Thoracic aorta (tissue), 2 donors: ENCODE measurements around the gene FRAT2. TPM values are rescaled to one million over a fixed set of nuclear protein-coding genes. Genes with fewer than 3 reads are reported as not detected.

Experiments used
- ATAC-seq: fragments of 150-250 bp; one replicate; pipeline ENCODE4 v1.8.0; 2017; ENCODE audit warnings: low read depth; ENCODE audit not compliant: insufficient number of reproducible peaks, low FRiP score
- DNase-seq: peaks from one replicate; pipeline ENCODE4 v3.0.0-alpha.2; 2020; ENCODE audit warnings: low spot score
- H3K27ac ChIP-seq, 2 donors: fragments of 200-600 bp; sonication (generic); 1 replicate in 1 of 2; 2 replicates in 1 of 2; pipeline ENCODE4 v1.5.1; 2016; ENCODE audit warnings: mild to moderate bottlenecking in 2 of 2, moderate library complexity in 2 of 2
- H3K27me3 ChIP-seq: fragments of 200-600 bp; sonication (generic); replicated peaks from 2 replicates; pipeline ENCODE4 v1.6.0; 2016; ENCODE audit warnings: mild to moderate bottlenecking; ENCODE audit not compliant: insufficient read depth
- H3K36me3 ChIP-seq: fragments of 200-600 bp; sonication (generic); one replicate; pipeline ENCODE4 v1.5.1; 2016
- H3K4me1 ChIP-seq, 2 donors: fragments of 200-600 bp; sonication (generic); 1 replicate in 1 of 2; 2 replicates in 1 of 2; pipeline versions ENCODE4 v1.5.1 to v1.6.0; 2016; ENCODE audit warnings: low read depth in 2 of 2, mild to moderate bottlenecking in 1 of 2; ENCODE audit not compliant: control insufficient read depth in 1 of 2
- H3K4me3 ChIP-seq: fragments of 200-600 bp; sonication (generic); 2 replicates; pipeline ENCODE4 v1.5.1; 2016; ENCODE audit warnings: mild to moderate bottlenecking
- H3K9me3 ChIP-seq: fragments of 200-600 bp; sonication (generic); 2 replicates; pipeline ENCODE4 v1.5.1; 2016
- total RNA-seq, 2 donors: library from RNA; depleted of rRNA; stranded (reverse); fragments of >200 nt; gene quantifications; one replicate each; pipeline versions ENCODE4 v1.1.0 to v1.2.3, GENCODE V29; 2016
- TF ChIP-seq, protein P1 (sequence below): fragments of 200-600 bp; sonication (generic); IDR thresholded peaks from one replicate; pipeline ENCODE4 v1.5.1; 2019; ENCODE audit warnings: antibody characterized with exemption

Gene FRAT2
- total RNA-seq: 10 to 100 TPM in 1 of 2 donors, 1 to 10 TPM in 1; 8.3 to 15.0 TPM

GRCh38 chr10:97334370-97335175, at the start of gene FRAT2:
TSS of gene FRAT2 (minus strand) at chr10:97334729. CDS start at chr10:97334572, 157 bp downstream.
- ATAC-seq: peak; percentile 85
- TF ChIP-seq, protein P1, sequence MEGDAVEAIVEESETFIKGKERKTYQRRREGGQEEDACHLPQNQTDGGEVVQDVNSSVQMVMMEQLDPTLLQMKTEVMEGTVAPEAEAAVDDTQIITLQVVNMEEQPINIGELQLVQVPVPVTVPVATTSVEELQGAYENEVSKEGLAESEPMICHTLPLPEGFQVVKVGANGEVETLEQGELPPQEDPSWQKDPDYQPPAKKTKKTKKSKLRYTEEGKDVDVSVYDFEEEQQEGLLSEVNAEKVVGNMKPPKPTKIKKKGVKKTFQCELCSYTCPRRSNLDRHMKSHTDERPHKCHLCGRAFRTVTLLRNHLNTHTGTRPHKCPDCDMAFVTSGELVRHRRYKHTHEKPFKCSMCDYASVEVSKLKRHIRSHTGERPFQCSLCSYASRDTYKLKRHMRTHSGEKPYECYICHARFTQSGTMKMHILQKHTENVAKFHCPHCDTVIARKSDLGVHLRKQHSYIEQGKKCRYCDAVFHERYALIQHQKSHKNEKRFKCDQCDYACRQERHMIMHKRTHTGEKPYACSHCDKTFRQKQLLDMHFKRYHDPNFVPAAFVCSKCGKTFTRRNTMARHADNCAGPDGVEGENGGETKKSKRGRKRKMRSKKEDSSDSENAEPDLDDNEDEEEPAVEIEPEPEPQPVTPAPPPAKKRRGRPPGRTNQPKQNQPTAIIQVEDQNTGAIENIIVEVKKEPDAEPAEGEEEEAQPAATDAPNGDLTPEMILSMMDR: no peak
- no peaks in the 10 kb centered on the region for H3K27me3 ChIP-seq
- H3K9me3 ChIP-seq: no peaks in the 10 kb centered on the region
- H3K4me1 ChIP-seq: peaks cover 30 to 40% of the 10 kb centered on the region in 2 donors
- peak within 1 kb of the TSS; percentile 79 to 88 for H3K27ac ChIP-seq
- DNase-seq: peak; percentile 58
- no peaks in the 10 kb centered on the region for H3K36me3 ChIP-seq
- H3K4me3 ChIP-seq: peak within 1 kb of the TSS; percentile 85

- H3K4me1 ChIP-seq: no peaks in the 10 kb centered on the region
- no peak for DNase-seq
- peaks cover 20% of the 10 kb centered on the region for H3K36me3 ChIP-seq
- no peak overlapping the region for H3K4me3 ChIP-seq
- ATAC-seq: no peak
- no peaks in the 10 kb centered on the region for H3K27me3 ChIP-seq
- H3K27ac ChIP-seq: no peak overlapping the region
- TF ChIP-seq, protein P1: no peak
- H3K9me3 ChIP-seq: no peaks in the 10 kb centered on the region
Observed at GRCh38 chr10:97384156-97384555, 49.6 kb upstream of the FRAT2 start.

- Histone ChIP-seq H3K27me3 (no peaks in the 10 kb centered on the region), H3K27ac (no peak overlapping the region), H3K4me3 (no peak overlapping the region), H3K36me3 (peaks cover 20% of the 10 kb centered on the region), H3K9me3 (no peaks in the 10 kb centered on the region), H3K4me1 (no peaks in the 10 kb centered on the region)
- TF ChIP-seq, protein P1: no peak
- DNase-seq (no peak), ATAC-seq (no peak)
Observed at GRCh38 chr10:97383159-97383558, 48.6 kb upstream of the FRAT2 start.

GRCh38 chr10:97381626-97382025, 47.1 kb upstream of the FRAT2 start:
- TF ChIP-seq, protein P1: no peak
- no peaks in the 10 kb centered on the region for H3K27me3 ChIP-seq
- ATAC-seq: no peak

GRCh38 chr10:97380516-97380915, 46.0 kb upstream of the FRAT2 start:
- ATAC-seq (no peak), DNase-seq (no peak)
- H3K27ac ChIP-seq: no peak overlapping the region
- H3K4me1 ChIP-seq: no peaks in the 10 kb centered on the region
- no peaks in the 10 kb centered on the region for H3K9me3 ChIP-seq
- TF ChIP-seq, protein P1: no peak
- no peaks in the 10 kb centered on the region for H3K27me3 ChIP-seq
- H3K4me3 ChIP-seq: no peak overlapping the region
- H3K36me3 ChIP-seq: peaks cover 19% of the 10 kb centered on the region

More at GRCh38 chr10:97381626-97382025, 47.1 kb upstream of the FRAT2 start:
- DNase-seq: no peak
- Histone ChIP-seq H3K4me1 (no peaks in the 10 kb centered on the region), H3K27ac (no peak overlapping the region), H3K4me3 (no peak overlapping the region), H3K9me3 (no peaks in the 10 kb centered on the region), H3K36me3 (peaks cover 19% of the 10 kb centered on the region)
